BLaER1 treated with 17β-estradiol and CSF1 and Interleukin-3, amounts not matched to agents 10 nM and 100 nM (cell line): ENCODE data around the gene NACA2.
"Not testable (repeated sequence)": the region's sequence is repeated elsewhere in the genome, so short reads cannot be mapped to it uniquely, and the experiment has no call there.

Experiments
- H3K27ac ChIP-seq, 11 experiments: shearing (Covaris generic); formaldehyde crosslinking; 2 replicates each; pipeline ENCODE4 v1.8.1; 2022
- H3K27me3 ChIP-seq, 11 experiments: shearing (Covaris generic); formaldehyde crosslinking; 2 replicates each; pipeline ENCODE4 v1.8.1; 2022
- H3K36me3 ChIP-seq, 11 experiments: shearing (Covaris generic); formaldehyde crosslinking; 2 replicates each; pipeline ENCODE4 v1.8.1; 2022
- H3K4me1 ChIP-seq, 10 experiments: shearing (Covaris generic); formaldehyde crosslinking; 2 replicates each; pipeline ENCODE4 v1.8.1; 2022
- H3K4me2 ChIP-seq, 11 experiments: shearing (Covaris generic); formaldehyde crosslinking; 2 replicates each; pipeline ENCODE4 v1.8.1; 2022
- H3K4me3 ChIP-seq, 10 experiments: shearing (Covaris generic); formaldehyde crosslinking; 2 replicates each; pipeline ENCODE4 v1.8.1; 2022
- H3K9ac ChIP-seq, 11 experiments: shearing (Covaris generic); formaldehyde crosslinking; 2 replicates each; pipeline ENCODE4 v1.8.1; 2022
- H3K9me3 ChIP-seq, 11 experiments: shearing (Covaris generic); formaldehyde crosslinking; replicated peaks in 1 of 11; 2 replicates each; pipeline ENCODE4 v1.8.1; 2022
- H4K20me1 ChIP-seq, 11 experiments: shearing (Covaris generic); formaldehyde crosslinking; 2 replicates each; pipeline ENCODE4 v1.8.1; 2022
- Cebpa-rat ChIP-seq, 11 experiments: shearing (Covaris generic); IDR thresholded peaks; 2 replicates each; pipeline ENCODE4 v1.8.1; 2022

Gene NACA2

DNA sequence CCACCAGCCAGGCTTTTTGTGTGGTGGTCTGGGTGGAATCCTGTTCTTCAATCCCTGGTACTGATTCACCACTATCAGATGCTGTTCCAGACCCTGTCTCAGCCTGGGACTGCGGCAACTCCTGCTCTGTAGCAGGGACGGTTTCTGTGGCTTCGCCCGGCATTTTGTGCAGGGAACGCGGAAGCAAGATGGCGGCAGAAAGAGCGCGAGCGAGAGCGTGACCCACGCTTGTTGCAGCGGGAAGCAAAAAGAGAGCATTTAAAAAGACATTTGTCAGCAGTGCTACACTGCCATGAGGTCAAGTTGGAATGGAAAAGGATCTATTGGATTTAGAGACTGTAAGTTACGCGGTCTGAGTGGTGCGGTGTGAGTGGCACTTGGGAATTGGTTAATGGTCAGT is at the start of gene NACA2:
Gene NACA2, minus strand, starts transcription at position 202 of the 400 bp plus-strand sequence. Its CDS starts 39 bp downstream, at position 163.
- Histone ChIP-seq H3K4me2 (no peak within 1 kb of the TSS), H4K20me1 (no peaks in the 10 kb centered on the region), H3K27ac (no peak within 1 kb of the TSS), H3K9me3 (peaks cover 0 to 4% (median 0%) of the 10 kb centered on the region in 11 experiments; a peak in 1 of 22 replicates), H3K27me3 (no peaks in the 10 kb centered on the region), H3K4me1 (peaks cover 0 to 11% (median 9%) of the 10 kb centered on the region in 10 experiments; a peak in 17 of 20 replicates), H3K4me3 (no peak within 1 kb of the TSS), H3K9ac (no peak within 1 kb of the TSS), H3K36me3 (no peaks in the 10 kb centered on the region)
- no peak for TF ChIP-seq Cebpa-rat (IDR thresholded peaks at IDR 0.05)

DNA sequence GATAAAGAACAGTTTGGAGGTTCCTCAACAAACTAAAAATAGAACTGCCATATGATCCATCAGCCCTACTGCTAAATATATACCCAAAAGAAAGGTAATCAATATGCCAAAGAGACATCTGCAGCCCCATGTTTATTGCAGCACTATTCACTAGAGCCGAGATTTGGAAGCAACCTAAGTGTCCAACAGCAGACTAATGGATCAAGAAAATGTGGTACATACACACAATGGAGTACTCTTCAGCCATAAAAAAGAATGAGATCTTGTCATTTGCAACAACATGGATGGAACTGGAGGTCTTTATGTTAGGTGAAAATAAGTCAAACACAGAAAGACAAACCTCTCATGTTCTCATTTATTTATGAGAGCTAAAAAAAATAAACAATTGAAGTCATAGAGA is 48.8 kb upstream of the NACA2 start:
- Histone ChIP-seq H3K36me3 (no peaks in the 10 kb centered on the region), H3K4me2 (no peak overlapping the region), H3K9me3 (peaks cover 0 to 9% (median 4%) of the 10 kb centered on the region in 11 experiments; a peak in 5 of 22 replicates), H4K20me1 (no peaks in the 10 kb centered on the region), H3K27ac (no peak overlapping the region), H3K27me3 (no peaks in the 10 kb centered on the region), H3K9ac (no peak overlapping the region), H3K4me3 (no peak overlapping the region), H3K4me1 (no peaks in the 10 kb centered on the region)
- TF ChIP-seq Cebpa-rat (IDR thresholded peaks at IDR 0.05) = no peak

DNA sequence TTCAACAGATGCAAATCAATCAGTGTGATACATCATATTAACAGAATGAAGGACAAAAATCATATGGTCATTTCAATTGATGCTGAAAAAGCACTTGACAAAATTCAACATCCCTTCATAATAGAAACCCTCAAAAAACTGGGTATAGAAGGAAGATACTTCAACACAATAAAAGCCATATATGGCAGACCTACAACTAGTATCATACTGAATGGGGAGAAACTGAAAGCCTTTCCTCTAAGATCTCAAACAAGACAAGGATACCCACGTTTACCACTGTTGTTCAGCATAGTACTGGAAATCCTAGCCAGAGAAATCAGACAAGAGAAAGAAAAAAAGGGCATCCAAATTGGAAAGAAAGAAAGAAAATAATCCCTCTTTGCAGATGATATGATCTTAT is 47.1 kb upstream of the NACA2 start:
- peaks cover 0 to 11% (median 4%) of the 10 kb centered on the region in 11 experiments; a peak in 5 of 22 replicates for H3K9me3 ChIP-seq
- no peak overlapping the region for H3K4me3 ChIP-seq
- no peak overlapping the region for H3K27ac ChIP-seq
- no peaks in the 10 kb centered on the region for H3K36me3 ChIP-seq
- no peak overlapping the region for H3K4me2 ChIP-seq
- H3K9ac ChIP-seq = no peak overlapping the region
- H4K20me1 ChIP-seq = no peaks in the 10 kb centered on the region
- TF ChIP-seq Cebpa-rat (IDR thresholded peaks at IDR 0.05) = no peak
- no peaks in the 10 kb centered on the region for H3K27me3 ChIP-seq
- no peaks in the 10 kb centered on the region for H3K4me1 ChIP-seq

GRCh38 chr17:61635913-61636432 is 45.0 kb upstream of the NACA2 start:
- no peaks in the 10 kb centered on the region for H3K27me3 ChIP-seq
- no peaks in the 10 kb centered on the region for H3K36me3 ChIP-seq
- H3K4me2 ChIP-seq = no peak overlapping the region
- no peaks in the 10 kb centered on the region for H4K20me1 ChIP-seq
- no peaks in the 10 kb centered on the region for H3K4me1 ChIP-seq
- H3K9me3 ChIP-seq = peaks cover 0 to 11% (median 4%) of the 10 kb centered on the region in 11 experiments; a peak in 5 of 22 replicates
- no peak overlapping the region for H3K9ac ChIP-seq
- TF ChIP-seq Cebpa-rat (IDR thresholded peaks at IDR 0.05) = no peak
- no peak overlapping the region for H3K4me3 ChIP-seq
- H3K27ac ChIP-seq = no peak overlapping the region

DNA sequence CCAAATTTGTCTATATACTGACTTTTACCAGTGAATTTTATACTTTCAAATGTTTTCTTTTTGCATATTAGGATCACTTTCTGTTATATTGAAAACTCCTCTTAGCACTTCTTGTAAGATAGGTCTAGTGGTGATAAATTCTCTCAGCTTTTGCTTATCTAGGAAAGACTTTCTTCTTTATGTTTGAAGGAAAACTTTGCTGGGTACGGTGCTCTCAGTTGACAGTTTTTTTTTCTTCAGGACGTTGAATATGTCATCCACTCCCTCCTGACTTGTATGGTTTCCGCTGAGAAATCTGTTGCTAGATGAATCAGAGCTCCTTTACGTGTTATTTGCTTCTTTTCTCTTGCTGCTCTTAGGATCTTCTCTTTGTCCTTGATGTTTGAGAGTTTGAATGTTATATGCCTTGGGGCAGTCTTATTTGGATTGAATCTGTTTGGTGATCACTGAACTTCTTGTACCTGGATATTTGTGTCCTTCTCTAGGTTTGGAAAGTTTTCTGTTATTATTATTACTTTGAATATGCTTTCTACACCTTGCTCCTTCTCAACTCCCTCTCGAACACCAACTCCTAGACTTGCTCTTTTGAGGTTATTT is 44.0 kb upstream of the NACA2 start:
- no peak overlapping the region for H3K9ac ChIP-seq
- TF ChIP-seq Cebpa-rat (IDR thresholded peaks at IDR 0.05) = no peak
- no peak overlapping the region for H3K27ac ChIP-seq

GRCh38 chr17:61634011-61634539 is 43.1 kb upstream of the NACA2 start:
- H3K9me3 ChIP-seq = peaks cover 0 to 11% (median 4%) of the 10 kb centered on the region in 11 experiments; a peak in 5 of 22 replicates
- no peak overlapping the region for H3K4me2 ChIP-seq
- H3K36me3 ChIP-seq = no peaks in the 10 kb centered on the region
- TF ChIP-seq Cebpa-rat (IDR thresholded peaks at IDR 0.05) = no peak
- no peak overlapping the region for H3K27ac ChIP-seq
- H3K4me3 ChIP-seq = no peak overlapping the region
- H3K27me3 ChIP-seq = no peaks in the 10 kb centered on the region
- H3K9ac ChIP-seq = no peak overlapping the region
- H4K20me1 ChIP-seq = no peaks in the 10 kb centered on the region
- no peaks in the 10 kb centered on the region for H3K4me1 ChIP-seq

More for the DNA sequence above, 44.0 kb upstream of the NACA2 start:
- peaks cover 0 to 11% (median 4%) of the 10 kb centered on the region in 11 experiments; a peak in 5 of 22 replicates for H3K9me3 ChIP-seq
- H4K20me1 ChIP-seq = no peaks in the 10 kb centered on the region
- H3K27me3 ChIP-seq = no peaks in the 10 kb centered on the region
- no peaks in the 10 kb centered on the region for H3K36me3 ChIP-seq
- no peaks in the 10 kb centered on the region for H3K4me1 ChIP-seq
- no peak overlapping the region for H3K4me3 ChIP-seq
- H3K4me2 ChIP-seq = no peak overlapping the region

DNA sequence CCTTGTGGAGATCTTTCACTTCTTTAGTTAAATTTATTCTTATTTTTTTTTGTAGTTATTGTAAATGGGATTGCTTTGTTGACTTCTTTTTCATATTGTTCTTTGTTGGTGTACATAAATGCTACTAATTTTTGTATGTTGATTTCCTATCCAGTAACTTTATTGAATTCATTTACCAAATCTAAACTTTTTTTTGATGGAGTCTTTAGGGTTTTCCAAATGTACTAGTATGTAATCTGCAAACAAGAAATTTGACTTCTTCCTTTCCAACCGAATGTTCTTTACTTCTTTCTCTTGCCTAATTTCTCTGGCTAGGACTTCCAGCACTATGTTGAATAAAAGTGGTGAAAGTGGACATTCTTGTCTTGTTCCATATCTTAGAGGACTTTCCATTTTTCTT is 41.8 kb upstream of the NACA2 start:
- H3K27me3 ChIP-seq = no peaks in the 10 kb centered on the region
- no peak overlapping the region for H3K4me2 ChIP-seq
- TF ChIP-seq Cebpa-rat (IDR thresholded peaks at IDR 0.05) = no peak
- H3K9me3 ChIP-seq = peaks cover 0 to 11% (median 4%) of the 10 kb centered on the region in 11 experiments; a peak in 5 of 22 replicates
- peaks cover 0 to under 1% (median 0%) of the 10 kb centered on the region in 10 experiments; a peak in 1 of 20 replicates for H3K4me1 ChIP-seq
- H4K20me1 ChIP-seq = no peaks in the 10 kb centered on the region
- H3K4me3 ChIP-seq = no peak overlapping the region
- no peak overlapping the region for H3K27ac ChIP-seq
- H3K36me3 ChIP-seq = no peaks in the 10 kb centered on the region
- H3K9ac ChIP-seq = no peak overlapping the region

GRCh38 chr17:61631800-61632199 is 40.8 kb upstream of the NACA2 start:
- H3K9me3 ChIP-seq = peaks cover 0 to 11% (median 4%) of the 10 kb centered on the region in 11 experiments; a peak in 5 of 22 replicates
- H3K4me1 ChIP-seq = peaks cover 0 to 9% (median 1%) of the 10 kb centered on the region in 10 experiments; a peak in 3 of 20 replicates
- TF ChIP-seq Cebpa-rat (IDR thresholded peaks at IDR 0.05) = no peak
- H3K4me2 ChIP-seq = no peak overlapping the region
- H3K9ac ChIP-seq = no peak overlapping the region
- H3K27ac ChIP-seq = no peak overlapping the region
- no peak overlapping the region for H3K4me3 ChIP-seq
- no peaks in the 10 kb centered on the region for H3K36me3 ChIP-seq
- H3K27me3 ChIP-seq = no peaks in the 10 kb centered on the region
- no peaks in the 10 kb centered on the region for H4K20me1 ChIP-seq

GRCh38 chr17:61628158-61628557 is 37.1 kb upstream of the NACA2 start:
- H3K4me3 ChIP-seq, H3K4me1 ChIP-seq, H4K20me1 ChIP-seq, H3K9me3 ChIP-seq, H3K27ac ChIP-seq, H3K9ac ChIP-seq, H3K4me2 ChIP-seq, H3K36me3 ChIP-seq, H3K27me3 ChIP-seq: not testable (repeated sequence)
